ENCODE results near the gene NANOS3.
A peak's percentile ranks its signal among the peaks of the same experiment; 100 is the strongest.

The NANOS3 gene

DNA sequence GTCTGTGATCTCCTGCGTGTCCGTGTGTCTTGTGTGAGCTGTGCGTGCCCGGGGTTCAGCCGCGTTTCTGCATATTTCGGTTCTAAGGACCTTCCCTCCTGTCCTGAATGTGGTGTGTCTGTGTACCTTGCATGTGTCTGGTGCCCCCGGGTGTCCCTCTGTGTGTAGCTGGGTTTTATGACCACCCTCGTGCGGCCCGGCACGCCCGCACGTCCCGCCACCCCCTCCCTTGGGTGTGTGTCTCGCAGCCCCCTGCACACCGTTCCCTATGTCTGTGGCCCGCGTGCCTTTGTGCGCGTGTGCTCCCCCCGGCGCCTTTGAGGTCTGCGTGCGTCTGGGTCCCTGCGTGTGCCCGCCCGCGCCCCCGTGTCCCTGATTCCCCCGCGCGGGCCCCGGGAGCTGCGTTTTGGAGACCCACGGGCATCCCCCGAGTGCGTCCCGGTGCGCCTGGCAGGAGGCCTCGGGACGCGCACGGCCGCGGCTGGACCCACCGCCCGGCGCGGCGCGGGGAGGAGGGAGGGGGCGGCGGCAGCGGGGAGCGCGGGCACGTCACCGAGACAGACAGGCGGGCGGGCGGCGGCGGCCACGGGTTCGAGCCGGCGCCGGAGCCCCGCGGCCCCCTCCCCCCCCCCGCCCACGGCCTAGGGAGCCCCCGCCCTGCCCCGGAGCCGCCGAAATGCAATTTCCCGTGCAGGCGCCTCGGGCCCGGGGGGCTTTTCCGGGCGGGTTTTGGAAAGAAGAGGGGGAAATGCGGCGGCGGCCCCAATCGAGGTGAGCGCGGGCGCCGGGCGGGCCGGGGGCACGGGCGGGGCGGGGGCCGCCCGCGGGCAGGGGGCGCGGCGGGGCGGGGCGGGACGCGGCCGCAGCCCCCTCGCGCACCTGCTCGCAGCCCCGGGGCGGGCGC is 12.0 kb upstream of the NANOS3 start:
- DNase-seq = no peak

DNA sequence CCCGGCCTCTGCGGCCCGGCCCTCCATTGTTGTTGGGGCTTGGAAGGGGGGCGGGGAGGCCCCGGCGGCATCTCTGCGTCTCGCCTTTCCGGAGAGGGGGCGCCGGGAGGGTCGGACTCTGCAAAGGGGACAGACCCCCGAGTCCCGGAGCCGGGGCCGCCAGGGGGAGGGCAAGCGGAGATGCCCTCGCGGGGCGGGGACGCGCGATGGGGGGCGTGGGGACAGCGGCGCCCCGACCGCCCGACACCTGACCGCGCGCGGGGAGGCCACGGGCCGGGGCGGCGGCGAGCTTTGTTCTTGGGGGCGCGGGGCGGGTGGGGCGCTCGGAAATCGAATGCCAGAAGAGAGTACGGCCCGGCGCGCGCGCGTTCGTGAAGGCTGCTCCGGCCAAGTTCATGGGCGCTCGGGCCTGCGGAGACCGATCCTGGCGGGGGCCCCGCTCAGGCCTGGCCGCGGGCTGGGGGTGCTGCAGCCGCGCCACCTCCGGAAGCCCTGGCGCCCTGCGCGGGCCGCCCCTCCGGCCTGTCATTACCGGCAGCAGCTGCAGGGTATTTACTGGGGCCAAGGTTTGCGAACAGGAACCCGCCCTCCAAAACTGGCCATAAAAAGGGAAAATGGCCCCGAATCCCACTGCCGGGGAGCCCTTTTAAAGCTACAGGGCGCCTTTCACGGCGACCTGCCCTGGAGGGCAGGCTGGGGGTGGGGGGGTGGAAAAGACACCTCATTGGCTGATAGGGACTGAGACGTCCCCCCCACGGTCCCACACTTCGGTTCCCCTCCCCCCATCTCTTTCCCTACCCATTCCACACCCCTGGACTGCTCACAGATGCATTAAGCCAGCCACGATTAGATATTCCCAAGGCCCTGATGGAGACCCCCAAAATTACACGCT is 11.1 kb upstream of the NANOS3 start:
- no peak for DNase-seq

DNA sequence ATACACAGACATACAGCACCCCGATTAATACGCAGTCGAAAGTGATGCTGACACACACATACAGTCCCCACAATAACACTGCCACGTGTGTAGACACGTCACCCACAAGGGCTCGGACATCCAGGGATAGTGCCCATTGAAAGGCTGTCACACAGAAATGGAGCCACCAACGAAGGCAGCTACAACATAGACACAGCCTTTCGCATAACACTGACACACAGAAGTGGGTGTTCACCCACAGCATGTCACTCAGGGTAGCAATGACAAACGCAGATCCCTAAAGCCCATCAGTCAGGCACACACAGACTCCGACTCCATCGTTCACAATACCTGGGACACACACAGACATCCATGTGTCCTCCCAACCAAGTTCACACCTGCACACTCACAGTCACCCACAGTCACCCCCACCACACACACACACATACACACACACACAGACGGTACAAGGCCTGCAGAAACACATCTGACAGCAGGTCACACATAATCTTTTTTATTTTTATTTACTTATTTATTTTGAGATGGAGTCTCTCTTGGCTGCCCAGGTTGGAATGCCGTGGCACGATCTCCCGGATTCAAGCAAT is 10.4 kb upstream of the NANOS3 start:
- no peak for DNase-seq

DNA sequence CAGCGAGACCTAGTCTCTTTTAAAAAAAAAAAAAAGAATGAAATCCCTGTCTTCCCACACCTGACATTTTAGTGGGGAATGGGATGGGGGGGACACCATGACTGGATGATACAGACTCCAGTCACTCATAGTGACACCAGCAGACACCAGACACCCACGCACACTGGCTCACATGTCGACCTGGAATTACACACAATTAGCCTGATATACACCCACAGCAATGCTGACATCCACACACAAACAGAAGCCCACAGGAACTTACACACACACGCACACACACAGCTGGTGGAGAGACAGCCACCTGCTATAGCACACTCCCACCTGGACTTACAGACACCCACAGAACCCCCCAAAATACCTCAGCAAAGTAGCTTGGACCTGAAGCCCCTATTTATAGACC is 8.3 kb upstream of the NANOS3 start:
- DNase-seq = no peak

DNA sequence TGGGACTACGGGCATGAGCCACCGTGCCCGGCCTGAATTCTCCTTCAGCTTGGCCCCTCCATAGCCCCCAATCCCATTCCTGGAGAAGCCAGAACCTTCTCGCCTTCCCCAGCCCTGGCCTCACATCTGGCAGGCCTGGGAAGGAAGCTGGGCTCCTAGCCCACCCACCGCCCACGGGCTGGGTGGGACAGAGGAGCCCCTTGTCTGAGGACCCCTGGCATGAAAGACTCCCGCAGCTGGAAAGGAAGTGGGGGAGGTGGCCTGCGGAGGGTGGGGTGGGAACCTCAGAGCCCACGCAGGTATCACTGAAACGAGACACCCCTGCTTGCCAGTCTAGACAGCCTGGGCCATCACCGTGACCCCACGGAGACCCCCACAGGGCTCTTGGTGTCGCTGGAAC is 7.7 kb upstream of the NANOS3 start:
- DNase-seq = no peak

DNA sequence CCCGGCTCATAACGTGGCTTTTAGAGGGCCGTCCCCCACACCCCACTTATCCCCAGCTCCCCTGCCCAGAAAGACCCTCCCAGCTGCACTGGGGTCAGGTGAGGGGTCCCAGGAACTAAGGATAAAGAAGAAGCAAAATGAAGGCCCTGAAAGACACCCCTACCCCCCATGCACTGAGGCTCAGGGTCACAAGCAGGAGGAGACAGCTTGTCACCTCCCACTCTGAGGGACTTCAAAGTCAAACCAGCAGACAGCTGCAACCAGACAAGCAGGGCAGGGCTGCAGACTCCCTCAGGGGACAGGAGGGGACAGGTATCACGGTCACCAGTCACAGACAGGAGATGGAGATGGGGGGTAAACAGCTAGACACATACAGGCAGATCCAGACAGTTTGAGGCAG is 6.1 kb upstream of the NANOS3 start:
- no peak for DNase-seq

DNA sequence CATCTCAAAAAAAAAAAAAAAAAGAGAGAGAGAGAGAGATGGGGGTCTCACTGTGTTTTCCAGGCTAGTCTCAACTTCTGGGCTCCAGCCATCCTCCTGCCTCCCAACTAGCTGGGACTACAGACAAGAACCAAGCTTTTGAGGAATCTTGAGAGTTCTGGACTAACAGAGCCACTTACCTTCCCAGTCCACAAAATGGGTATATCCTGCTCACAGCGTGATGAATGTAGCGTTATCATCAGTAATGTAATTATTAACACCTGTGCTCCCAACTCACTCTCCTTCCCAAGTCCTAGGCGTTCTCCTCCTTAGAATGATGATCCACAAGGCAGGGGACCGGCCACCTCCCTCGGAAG is 4.6 kb upstream of the NANOS3 start:
- no peak for DNase-seq

DNA sequence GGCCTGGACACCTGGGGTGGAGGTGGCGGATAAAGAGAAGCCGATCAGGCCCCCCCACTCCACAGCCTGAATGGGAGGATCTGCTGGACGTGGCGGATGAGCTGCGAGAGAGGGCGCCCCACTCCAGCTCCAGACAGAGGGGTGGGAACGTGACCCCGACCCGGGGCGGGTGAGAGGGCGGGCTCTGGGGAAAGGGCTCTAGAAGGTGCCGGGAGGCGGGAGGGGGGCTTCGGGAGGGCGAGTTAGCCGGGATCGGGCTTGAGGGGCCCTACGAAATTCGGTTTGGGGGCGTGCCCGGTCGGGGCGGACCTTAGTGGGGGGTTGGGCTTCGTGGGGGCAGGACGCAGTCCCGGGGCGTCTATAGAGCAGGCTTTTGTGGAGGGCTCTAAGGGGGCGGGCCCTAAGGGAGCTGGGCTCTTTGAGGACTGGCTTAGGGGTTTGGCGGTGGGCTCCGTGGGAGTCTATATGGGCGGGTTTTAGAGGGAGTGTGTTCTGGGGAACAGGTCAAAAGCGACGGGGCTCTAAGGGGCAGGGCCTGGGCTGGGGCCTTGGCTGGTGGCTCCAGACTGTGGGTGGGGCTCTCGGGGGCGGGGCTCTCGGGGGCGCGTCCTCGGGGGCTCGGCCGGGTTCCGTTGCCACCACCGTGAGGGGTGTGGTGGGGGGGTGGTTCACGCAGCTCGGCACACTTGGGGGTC is 4.1 kb upstream of the NANOS3 start:
- no peak for DNase-seq

DNA sequence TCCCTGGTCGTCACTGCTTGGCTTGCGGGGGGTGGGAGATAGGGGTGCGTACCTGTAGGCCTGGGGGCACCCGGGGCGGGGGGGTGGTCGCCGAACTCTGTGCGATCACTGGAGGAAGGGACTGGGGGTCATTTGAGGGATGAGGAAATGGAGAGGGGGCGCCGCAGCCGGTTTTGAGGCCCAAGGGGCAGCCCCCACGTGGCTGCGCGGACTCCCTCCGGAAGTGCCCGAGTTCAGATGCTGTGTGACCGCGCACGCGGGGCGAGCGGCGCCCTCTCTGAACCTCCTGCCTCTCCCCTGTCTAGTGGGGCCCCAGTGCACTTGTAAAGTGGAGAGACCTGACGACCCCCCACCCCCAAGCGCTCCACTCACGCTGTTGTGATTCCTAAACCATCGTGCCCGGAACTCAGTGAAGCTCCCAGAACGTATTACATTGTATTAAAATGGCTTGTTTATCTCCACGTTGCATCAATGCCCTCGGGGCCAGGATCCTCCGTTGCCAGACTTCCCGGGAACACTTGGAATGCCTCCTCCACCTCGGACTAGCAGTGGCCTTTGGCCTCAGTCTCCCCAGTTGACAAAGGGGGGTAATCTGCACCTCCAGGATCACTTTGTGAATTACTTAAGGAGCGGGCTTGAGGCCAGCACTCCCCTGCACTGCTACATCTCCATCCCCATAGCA is 3.0 kb upstream of the NANOS3 start:
- DNase-seq = no peak

DNA sequence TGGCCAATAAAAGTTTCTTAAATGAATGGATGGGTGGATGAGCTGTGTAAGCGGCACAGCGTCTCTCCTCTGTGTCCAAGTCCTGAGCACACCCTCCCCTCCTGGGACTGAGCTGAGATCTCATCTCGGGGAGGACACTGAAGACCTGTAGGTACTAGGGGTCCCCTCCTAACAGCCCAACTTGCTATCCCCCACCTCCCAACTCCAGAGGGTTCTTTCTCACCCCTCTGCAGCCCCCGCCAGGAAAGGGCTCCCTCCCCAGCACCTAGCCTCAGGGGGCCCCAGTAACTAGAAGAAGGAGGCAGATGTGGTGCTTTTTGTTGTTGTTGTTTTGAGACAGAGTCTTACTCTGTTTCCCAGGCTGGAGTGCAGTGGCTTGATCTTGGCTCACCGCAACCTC is 1.1 kb upstream of the NANOS3 start:
- no peak for DNase-seq

DNA sequence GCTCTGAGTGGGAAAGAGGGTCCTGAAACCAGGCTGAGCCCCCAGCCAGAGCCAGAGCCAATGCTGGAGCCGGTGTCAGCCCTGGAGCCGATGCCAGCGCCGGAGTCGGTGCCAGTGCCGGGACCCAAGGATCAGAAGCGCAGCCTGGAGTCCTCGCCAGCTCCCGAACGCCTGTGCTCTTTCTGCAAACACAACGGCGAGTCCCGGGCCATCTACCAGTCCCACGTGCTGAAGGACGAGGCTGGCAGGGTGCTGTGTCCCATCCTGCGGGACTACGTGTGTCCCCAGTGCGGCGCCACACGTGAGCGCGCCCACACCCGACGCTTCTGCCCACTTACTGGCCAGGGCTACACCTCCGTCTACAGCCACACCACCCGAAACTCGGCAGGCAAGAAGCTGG is 369 bp downstream of the NANOS3 start:
- DNase-seq = no peak

DNA sequence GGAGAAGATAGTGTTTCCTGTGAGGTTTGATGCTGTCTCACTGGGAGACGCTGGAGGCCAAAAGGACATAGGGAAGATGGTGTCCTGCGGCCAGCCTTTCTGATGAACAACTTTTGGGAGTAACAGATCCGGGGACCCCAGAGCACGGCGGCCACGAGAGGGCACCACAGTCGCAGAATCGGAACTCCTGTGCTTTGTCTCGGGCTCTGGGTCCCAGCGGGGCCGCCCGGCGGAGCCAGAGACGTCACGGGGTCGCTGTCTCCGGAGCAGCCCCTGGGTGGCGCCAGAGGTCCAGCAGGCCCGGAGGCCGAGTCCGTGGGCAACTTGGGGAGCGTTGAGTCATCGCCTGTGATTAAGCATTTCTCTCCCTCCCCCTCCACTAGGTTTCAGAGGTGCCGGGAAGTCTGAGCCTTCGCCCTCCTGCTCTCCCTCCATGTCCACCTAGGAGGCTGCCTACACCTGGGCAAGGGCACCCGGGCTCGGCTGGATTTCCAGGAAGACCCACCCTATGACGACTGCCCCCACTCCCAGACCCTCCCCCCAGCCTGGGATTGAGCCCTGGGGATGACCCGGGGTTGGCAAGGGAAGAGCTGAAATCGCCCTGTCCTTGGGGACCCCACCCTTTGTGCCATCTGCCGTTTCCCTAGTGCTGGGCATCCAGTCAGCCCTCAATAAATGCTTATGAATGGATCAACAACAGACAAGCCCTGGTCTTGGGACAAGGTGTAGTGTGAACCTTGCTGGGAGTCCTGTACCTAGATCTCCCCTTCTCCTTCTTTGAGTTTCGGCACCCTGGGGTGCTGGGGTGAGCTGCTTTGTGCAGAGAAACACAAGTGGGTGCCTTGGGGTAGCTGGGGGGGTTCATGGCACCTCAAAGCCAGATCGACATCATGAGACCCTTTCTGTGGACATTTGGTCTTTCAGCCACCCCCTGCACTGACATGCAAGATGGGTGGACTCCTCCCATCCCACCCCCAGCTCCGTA is 3.4 kb downstream of the NANOS3 start:
- peak; percentile 91 to 93 for DNase-seq

DNA sequence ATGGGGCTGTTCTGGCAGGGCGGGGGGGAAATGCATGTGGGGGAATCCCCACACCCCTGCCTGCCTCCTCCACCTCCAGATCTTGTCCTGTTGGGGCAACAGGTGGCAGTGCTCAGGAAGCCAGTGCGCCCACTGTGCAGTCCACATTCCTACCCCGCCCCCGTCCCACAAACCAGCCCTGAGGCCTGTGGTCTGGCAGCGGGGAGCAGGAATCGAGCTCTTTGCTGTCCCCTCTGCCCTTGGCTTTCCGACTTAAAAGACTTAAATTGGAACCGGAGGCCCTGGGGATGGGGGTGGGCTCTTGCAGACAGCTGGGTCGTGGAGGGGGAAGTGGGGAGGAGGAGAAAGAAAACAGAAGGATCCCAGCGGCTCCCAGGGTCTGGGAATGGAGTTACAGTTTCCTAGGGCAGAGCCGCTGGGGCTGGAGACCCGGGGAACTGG is 4.3 kb downstream of the NANOS3 start:
- DNase-seq = no peak

DNA sequence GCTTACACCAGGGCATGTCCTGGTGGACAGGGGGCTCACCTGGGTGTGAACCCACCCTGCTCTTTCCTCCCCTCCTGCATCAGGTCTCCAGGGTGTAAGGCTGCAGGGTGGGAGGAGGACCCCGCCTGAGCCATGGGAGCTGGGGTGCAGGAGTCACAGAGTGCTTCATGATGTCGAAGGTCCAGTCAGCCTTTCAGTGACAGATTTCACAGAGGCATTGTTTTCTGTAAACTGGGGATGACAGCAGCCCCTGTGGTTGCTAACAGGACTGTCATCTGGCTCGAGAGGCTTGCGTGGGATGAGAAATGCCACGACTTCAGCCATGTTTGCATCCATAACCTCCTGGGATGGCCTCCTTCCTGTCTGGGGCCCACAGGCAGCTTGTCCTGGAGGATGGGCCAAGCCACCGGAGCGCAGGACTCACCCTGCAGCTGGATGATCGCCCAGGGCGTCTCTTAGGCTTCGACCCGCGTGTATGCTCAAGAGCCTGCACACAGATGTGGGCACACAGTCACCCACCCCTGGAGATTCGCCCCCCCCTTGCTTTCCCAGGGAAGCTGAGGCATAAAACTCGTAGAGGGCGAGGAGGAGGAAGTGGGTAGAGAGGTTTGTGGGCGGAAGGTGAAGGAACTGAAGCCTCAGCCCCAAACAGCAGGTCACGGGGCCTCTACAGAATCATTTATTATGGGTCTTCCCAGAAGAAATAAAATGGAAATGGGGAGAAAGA is 4.9 kb downstream of the NANOS3 start:
- no peak for DNase-seq

DNA sequence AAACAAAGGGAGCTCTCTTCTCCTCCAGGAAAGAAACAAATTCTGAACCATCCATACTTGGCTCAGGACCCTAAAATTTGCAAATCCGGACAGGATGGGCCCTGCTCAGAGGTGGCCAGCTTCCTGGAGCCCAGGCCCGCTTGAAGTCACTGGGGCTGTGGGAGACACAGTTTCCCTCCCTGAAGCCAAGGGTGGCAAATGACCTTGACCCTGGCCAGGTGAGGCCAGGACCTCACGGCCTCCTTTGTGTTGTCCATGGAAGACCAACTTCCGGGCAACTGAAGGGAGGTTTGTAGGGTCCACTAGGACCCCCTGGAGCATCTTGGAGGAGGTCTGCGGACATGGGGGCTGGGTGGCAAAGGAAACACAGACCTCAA is 5.5 kb downstream of the NANOS3 start:
- no peak for DNase-seq

DNA sequence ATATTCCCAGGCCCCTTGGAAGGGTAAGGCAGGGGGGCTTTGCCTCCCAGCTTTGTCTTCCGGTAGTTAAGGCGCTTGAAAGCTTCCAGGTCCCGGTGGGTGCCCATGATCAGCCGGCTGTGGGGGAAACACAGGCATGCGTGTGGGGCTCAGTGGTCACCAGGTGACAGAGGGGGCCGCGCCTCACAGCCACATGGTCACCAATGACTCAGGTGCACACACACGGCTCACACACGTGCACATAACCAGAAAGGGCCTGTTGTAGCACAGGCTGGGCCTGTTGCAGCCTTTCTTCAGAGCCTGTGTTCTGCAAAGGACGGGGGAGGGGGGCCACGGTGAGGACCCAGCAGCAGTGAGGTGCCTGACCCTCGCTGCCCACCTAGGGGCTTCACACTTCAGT is 5.9 kb downstream of the NANOS3 start:
- DNase-seq = no peak

DNA sequence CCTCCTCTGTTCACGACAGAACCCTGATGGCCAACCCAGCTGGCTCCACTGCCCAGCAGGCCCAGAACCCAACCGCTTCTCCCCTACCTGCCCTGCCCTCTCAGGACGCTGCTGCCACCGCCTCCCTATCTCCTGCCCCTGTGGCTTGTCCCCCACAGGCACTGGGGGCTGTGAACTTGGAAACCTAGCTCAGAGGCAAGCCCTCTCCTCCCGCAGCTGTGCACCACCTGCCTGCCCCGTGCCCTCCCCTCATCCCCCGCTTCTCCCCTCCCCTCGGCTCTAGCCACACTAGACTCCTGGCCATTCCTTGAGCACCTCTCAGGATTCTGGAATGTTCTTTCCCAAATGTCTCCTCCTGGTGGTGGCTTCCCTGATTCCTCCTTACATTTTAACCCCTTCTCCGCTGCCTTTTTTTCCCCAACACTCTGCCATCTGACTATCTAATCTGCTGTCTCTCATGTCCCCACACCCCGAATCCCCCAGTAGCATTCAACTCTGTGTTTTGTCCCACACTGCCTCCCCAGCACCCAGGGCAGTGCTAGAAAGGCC is 6.7 kb downstream of the NANOS3 start:
- DNase-seq = no peak

DNA sequence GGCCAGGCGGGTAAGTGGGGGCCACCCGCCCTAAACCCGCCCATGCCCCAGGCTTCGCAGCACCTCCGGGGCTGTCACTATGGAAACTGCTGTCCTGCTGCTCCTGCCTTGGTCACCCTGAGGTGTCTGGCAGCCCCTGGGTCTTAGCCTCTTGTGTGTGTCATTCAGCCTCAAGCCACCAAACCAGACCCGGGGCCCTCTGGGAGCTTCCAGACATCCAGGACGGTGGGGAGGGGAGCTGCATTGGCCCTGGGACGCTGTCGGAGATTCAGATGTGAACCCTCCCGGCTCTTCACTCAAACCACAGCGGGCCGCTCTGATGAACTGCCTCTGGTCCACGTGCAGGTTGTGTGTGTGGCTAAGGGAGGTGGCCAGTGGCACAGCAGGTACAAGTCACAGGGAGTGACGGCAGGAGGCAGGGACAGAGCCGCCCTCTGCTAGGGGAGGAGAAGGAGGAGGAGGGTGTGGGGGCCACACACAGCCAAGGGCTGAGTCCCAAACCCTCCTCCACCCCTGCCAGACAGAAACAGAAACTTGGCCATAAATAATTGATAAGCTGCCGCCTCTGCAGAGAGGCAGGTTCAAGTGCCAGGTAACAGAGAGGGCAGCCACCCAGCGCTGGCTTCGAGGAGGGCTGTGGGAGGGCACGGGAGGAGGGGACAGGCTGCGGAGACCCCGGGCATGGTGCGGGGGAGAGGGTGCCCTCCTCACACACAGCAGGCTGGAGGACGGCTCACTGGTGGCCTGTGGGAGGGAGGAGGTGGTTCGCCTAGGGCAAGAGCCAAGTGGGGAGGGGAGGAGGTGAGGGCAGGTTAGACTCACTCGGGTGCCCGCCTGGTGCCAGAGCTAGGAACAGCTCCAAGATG is 8.0 kb downstream of the NANOS3 start:
- no peak for DNase-seq

DNA sequence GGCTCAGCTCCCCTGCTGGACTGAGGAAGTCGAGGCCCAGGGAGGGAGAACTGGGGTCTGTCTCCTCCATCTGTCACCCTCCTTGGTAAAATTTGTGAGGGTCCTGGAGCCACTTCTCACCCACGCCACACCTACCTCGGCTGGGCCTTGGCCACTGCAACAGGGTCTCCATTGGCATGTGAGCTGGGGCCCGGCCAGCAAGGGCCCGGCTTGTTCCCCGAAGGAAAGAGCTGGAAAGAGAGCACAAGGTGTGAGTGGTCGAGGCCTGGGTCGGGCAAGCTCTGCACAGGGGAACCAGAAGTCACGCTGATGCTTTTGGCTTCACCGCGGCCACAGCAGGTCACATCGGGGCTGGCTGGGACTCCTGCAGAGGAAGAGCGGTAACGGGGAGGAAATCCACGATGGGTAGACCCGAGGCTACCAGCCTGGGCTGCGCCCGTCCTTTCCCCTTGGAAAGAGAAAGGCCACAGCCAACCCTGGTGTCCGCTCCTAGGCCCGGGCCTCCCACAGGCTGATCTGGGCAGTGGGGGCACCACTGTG is 9.0 kb downstream of the NANOS3 start:
- DNase-seq = no peak

All from hippocampal formation (tissue), 2 donors.